Measurements from ENCODE around the gene SLC15A4.

Gene SLC15A4

DNA sequence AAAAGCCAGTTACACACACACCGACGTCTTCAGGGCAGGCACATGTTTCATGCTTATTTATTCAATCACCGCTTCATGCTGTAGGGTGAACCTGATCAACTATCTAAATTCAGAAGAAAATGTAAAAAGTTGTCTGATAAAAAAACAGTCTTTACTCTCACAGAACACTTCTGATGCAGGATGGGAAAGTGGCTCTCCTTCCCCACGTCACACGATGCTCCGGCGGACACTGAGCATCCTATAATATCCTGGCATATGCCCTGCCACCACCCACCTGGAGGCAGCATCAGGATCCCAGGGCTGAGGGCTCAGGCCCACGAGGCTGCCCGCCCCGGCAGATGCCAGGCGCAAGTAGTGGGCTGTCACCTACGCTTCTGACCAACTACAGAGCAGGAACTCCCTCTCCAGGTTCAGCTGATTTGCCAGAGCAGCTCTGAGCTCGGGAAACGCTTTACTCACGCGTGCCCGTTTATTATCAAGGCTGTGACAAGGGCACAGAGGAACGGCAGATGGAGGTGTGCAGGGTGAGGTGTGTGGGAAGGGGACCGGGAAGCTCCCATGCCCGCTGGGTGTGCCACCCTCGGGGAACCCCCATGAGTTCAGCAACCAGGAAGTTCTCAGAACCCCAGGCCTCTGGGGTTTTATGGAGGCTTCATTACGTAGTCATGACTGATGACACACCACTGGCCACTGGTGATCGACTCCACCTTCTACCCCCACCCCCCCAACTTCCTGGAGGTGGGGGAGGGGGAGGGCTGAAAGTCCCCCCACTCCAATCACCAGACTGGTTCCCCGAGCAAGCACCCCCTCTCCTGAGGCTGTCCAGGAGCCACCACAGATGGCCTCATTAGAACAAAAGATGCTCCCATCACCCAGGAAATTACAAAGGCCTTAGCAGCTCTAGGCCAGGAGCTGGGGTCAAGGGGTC is 32.1 kb downstream of the SLC15A4 start:
- DNase-seq, result no peak

DNA sequence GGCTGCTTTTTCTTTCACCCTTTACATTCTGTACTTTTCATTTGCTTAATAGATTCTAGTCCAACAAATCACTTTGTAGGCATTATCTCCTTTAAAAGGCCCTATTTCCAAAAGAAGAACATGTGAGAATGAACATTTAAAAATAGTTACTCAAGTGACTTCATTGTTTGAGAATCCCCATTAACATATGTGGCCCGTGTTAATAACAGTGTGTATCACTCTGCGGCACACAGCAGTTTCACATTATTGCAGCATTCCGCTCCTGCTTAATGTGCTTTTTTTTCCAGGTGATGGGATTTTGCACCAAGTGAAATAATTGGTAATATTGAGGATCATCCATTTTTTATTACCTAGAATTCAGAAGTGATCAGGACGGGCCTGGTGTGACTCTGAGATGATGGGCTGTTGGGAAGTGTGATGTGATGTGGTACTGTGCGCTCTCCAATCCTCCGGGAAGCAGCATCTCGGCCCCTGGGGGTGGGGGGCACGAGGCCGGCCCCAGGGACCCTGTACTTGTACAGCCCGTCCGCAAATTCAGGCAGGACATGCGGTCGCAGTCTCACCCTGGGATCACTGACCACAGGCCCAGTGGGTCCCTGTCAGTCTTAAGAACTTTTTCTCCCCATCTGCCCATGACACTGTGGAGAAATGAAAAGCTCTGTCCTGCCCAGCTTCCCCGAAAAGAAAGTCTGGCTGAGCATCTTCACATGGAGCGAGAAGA is 32.9 kb downstream of the SLC15A4 start:
- no peak for DNase-seq

GRCh38 chr12:128790221-128790620 is 33.5 kb downstream of the SLC15A4 start:
- DNase-seq, result no peak

GRCh38 chr12:128789356-128789929 is 34.3 kb downstream of the SLC15A4 start:
- no peak for DNase-seq

GRCh38 chr12:128787827-128788226 is 35.9 kb downstream of the SLC15A4 start:
- no peak for DNase-seq

GRCh38 chr12:128786741-128787391 is 36.9 kb downstream of the SLC15A4 start:
- no peak for DNase-seq

DNA sequence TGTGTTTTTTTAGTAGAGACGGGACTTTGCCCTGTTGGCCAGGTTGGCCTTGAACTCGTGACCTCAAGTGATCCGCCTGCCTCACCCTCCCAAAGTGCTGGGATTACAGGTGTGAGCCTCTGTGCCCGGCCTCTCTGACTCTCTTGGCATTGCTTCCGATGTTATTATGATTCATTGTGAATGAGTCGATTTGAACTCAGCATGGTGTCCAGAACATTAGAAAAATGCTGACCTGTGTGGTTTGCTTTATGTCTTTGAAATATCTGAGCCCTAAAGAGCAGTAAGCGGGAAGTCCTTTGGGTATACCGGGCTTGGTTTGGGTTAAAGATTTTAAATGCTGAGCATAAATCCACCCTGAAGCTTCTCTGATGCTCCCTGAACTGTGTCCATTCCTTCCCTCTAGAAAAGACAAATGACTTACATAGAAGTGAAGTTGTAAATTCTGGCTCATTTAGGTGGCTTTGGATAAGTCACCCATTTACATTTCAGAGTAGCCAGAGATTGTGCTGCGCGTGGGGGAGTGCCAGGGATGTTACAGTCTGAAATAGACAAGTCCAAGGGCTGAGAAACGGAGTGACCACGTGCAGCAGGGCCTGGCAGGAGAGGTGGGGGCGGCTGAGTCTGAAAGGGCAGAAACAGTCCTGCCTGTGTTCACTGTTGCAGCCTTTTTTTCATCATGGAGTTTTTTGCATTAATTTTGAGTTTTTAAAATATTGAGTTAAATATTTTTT is 39.6 kb downstream of the SLC15A4 start:
- no peak for DNase-seq

DNA sequence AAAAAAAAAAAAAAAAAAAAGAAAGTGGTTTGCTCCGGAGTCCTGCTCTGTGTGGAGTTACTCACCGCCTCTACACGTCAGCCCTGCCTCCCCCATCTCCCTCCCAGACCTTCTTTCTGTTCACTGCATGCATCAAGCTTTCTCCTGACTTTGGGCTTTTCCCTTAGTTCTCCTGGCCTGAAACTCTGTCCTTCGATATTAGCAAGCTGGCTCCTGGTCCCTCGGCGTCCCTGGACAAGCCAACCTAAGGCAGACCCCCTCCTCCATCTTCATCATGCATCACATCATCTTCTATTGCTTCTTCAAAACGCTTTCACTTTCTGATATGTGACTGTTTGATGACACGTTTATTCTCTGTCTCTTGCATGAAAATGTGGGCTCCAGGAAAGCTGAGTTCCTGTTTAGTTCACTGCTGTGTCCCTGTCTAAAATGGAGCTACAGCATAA is 40.6 kb downstream of the SLC15A4 start:
- no peak for DNase-seq

GRCh38 chr12:128779901-128780300 is 43.9 kb downstream of the SLC15A4 start:
- DNase-seq, result no peak

GRCh38 chr12:128772249-128772648 is 51.5 kb downstream of the SLC15A4 start:
- DNase-seq, result no peak

- DNase-seq, result no peak
Measured at GRCh38 chr12:128771681-128772080, 52.1 kb downstream of the SLC15A4 start.

- no peak for DNase-seq
Measured at GRCh38 chr12:128767518-128767917, 56.2 kb downstream of the SLC15A4 start.

GRCh38 chr12:128766738-128767501 is 56.8 kb downstream of the SLC15A4 start:
- DNase-seq, result no peak

DNA sequence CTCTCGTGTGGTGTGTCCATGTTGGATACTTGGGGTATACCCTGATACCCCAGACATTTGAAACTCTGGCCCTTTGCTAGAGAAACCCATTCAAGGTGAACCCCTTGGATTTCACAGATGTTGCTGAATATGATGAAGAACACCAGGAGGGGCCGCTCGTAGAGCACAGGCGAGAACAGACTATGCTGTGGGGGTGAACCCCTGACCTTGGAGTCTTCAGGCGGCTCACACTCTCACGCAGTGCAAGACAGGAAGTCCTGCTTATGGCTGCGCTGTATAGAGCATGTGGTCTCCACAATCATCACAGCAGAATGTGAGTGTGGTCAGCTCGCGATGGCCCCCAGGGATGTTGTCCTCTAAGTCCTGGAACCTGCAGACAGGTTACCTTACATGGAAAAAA is 60.4 kb downstream of the SLC15A4 start:
- DNase-seq, result no peak

DNA sequence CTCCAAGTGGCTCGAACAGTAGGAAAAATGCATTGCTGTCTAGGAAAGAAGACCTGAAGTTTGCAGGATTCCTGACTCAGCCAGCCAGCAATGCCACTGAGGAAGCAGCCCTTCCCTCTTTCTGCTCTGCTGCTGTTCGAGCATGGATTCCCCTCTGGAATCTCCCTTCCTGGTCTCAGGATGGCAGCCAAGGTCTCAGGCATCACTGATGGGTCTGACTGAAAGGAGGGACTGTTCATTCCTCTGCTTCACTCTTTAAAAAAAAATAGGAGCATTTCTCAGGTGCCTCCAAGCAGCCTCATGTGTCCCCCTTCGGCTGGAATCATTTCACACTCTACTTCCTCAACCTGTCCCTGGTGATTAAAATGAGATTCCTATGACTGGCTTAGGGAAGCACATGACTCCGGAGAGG is 62.4 kb downstream of the SLC15A4 start:
- DNase-seq, result no peak

DNA sequence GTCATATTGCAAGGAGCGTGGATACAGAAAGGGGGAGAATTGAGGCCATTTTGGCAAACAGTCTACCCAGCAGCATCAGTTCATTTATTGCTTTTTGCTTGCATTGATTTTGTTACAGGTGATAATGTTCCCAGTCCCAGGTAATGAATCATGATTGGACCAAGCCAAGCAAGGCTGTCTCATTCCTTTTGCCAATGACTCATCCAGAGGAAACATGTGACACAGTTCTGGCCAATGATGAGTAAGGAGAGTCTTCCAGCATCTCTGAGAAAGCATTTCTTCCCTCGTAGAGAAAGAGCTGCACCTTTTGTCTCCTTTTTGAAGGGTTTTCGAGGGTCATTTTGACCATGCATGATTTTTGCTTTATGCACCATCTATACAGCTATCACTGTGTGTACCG is 68.2 kb downstream of the SLC15A4 start:
- no peak for DNase-seq

- no peak for DNase-seq
Measured at GRCh38 chr12:128754275-128754674, 69.5 kb downstream of the SLC15A4 start.

DNA sequence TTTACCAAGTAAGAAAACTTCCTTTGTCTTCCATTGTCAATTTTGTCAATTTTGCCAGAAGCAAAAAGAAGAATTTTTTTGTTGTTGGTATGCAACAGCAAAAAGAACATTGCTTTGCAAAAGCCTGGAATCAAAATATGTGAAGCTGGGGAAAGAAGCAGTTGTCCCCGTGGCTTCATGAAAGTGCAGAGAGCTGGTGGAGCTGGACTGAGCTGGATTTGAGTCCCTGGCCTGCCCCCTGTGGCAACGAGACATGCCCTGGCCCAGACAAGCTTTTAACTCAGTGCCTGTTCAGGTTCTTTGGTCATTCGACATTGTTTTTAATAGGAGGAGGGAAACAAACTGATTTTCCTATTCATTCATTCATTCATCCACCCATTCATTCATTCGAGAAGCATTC is 70.3 kb downstream of the SLC15A4 start:
- DNase-seq, result no peak

GRCh38 chr12:128752386-128752785 is 71.4 kb downstream of the SLC15A4 start:
- no peak for DNase-seq

- no peak for DNase-seq
Measured at GRCh38 chr12:128747441-128747840, 76.3 kb downstream of the SLC15A4 start.

Data from activated CD4-positive, CD25-positive, alpha-beta regulatory T cell treated with anti-CD3 and anti-CD28 coated beads, Interleukin-2, amount 50 U/mL, for 72 hours (primary cell).